ENCODE measurements around the gene SLC7A7. TPM values are rescaled to one million over a fixed set of nuclear protein-coding genes. Genes with fewer than 3 reads are reported as not detected.

SLC7A7 gene
- total RNA-seq, 6 experiments from 2014 or later: 6.2 to 11.4 (median 7.3) TPM

- H3K27me3 ChIP-seq: no peaks in the 10 kb centered on the region
- intact Hi-C loops (cut with DNase I): no loop called here
- ATAC-seq (no peak), DNase-seq (no peak)
- H3K4me1 ChIP-seq: no peaks in the 10 kb centered on the region
- H3K36me3 ChIP-seq: no peaks in the 10 kb centered on the region
- H3K27ac ChIP-seq: no peak overlapping the region
- no peak overlapping the region for H3K4me3 ChIP-seq
- WGBS (ENCODE audit: insufficient coverage, low coverage, low lambda C conversion rate, missing lambda C conversion rate): 72% methylated on average over 8 of the region's 8 CpGs
- TF ChIP-seq CTCF (IDR thresholded peaks at IDR 0.05): no peak
- TF ChIP-seq POLR2A (IDR thresholded peaks at IDR 0.05): no peak
- no peaks in the 10 kb centered on the region for H3K9me3 ChIP-seq
Observed at GRCh38 chr14:22752422-22752821, 62.8 kb downstream of the SLC7A7 start.

- intact Hi-C loops (cut with DNase I): no loop called here
- H3K27me3 ChIP-seq: no peaks in the 10 kb centered on the region
- no peaks in the 10 kb centered on the region for H3K4me1 ChIP-seq
- no peak overlapping the region for H3K27ac ChIP-seq
- H3K4me3 ChIP-seq: no peak overlapping the region
- H3K36me3 ChIP-seq: no peaks in the 10 kb centered on the region
- 17% methylated on average over 4 of the region's 4 CpGs for WGBS (ENCODE audit: insufficient coverage, low coverage, low lambda C conversion rate, missing lambda C conversion rate)
- no peak for TF ChIP-seq POLR2A (IDR thresholded peaks at IDR 0.05)
- TF ChIP-seq CTCF (IDR thresholded peaks at IDR 0.05): no peak
- no peak for ATAC-seq
- H3K9me3 ChIP-seq: no peaks in the 10 kb centered on the region
- no peak for DNase-seq
Observed at GRCh38 chr14:22748631-22749068, 66.6 kb downstream of the SLC7A7 start.

- Histone ChIP-seq H3K9me3 (no peaks in the 10 kb centered on the region), H3K4me3 (no peak overlapping the region), H3K27ac (no peak overlapping the region), H3K4me1 (no peaks in the 10 kb centered on the region), H3K36me3 (no peaks in the 10 kb centered on the region), H3K27me3 (no peaks in the 10 kb centered on the region)
- ATAC-seq (no peak), DNase-seq (no peak)
- WGBS (ENCODE audit: insufficient coverage, low coverage, low lambda C conversion rate, missing lambda C conversion rate): 51% methylated on average over 4 of the region's 4 CpGs
- no peak for TF ChIP-seq POLR2A (IDR thresholded peaks at IDR 0.05)
- TF ChIP-seq CTCF (IDR thresholded peaks at IDR 0.05): no peak
- intact Hi-C loops (cut with DNase I): no loop called here
Observed at GRCh38 chr14:22748206-22748605, 67.0 kb downstream of the SLC7A7 start.

- Histone ChIP-seq H3K36me3 (no peaks in the 10 kb centered on the region), H3K4me1 (no peaks in the 10 kb centered on the region), H3K4me3 (no peak overlapping the region), H3K9me3 (no peaks in the 10 kb centered on the region), H3K27ac (no peak overlapping the region), H3K27me3 (no peaks in the 10 kb centered on the region)
- 58% methylated on average over 4 of the region's 4 CpGs for whole genome bisulfite sequencing (ENCODE audit: insufficient coverage, low coverage, low lambda C conversion rate, missing lambda C conversion rate)
- DNase-seq: no peak
- ATAC-seq: no peak
- intact Hi-C loops (cut with DNase I): no loop called here
- no peak for TF ChIP-seq CTCF (IDR thresholded peaks at IDR 0.05)
- TF ChIP-seq POLR2A (IDR thresholded peaks at IDR 0.05): no peak
Observed at GRCh38 chr14:22747769-22748168, 67.5 kb downstream of the SLC7A7 start.

- H3K27me3 ChIP-seq: no peaks in the 10 kb centered on the region
- no peaks in the 10 kb centered on the region for H3K36me3 ChIP-seq
- TF ChIP-seq CTCF (IDR thresholded peaks at IDR 0.05): no peak
- TF ChIP-seq POLR2A (IDR thresholded peaks at IDR 0.05): no peak
- H3K4me3 ChIP-seq: no peak overlapping the region
- intact Hi-C loops (cut with DNase I): no loop called here
- no peaks in the 10 kb centered on the region for H3K9me3 ChIP-seq
- DNase-seq (no peak), ATAC-seq (no peak)
- H3K27ac ChIP-seq: no peak overlapping the region
- WGBS (ENCODE audit: insufficient coverage, low coverage, low lambda C conversion rate, missing lambda C conversion rate): 58% methylated on average over 3 of the region's 3 CpGs
- no peaks in the 10 kb centered on the region for H3K4me1 ChIP-seq
Observed at GRCh38 chr14:22740020-22740419, 75.2 kb downstream of the SLC7A7 start.

Measured in right lobe of liver (tissue), 6 donors.